NCI-H748 (cell line): ENCODE measurements around the gene ADGRF1.

Source experiments
- DNase-seq: peaks from one replicate; lab custom pipeline; 2025; ENCODE audit not compliant: unreplicated experiment; lab: John Stamatoyannopoulos, UW

Gene ADGRF1

GRCh38 chr6:46985943-46986342, 56.2 kb downstream of the ADGRF1 start:
- DNase-seq = no peak

- peak; percentile 54 for DNase-seq
Measured at GRCh38 chr6:46983007-46983411, 59.1 kb downstream of the ADGRF1 start.

GRCh38 chr6:46979206-46979605, 62.9 kb downstream of the ADGRF1 start:
- no peak for DNase-seq

- no peak for DNase-seq
Measured at GRCh38 chr6:46974786-46975185, 67.3 kb downstream of the ADGRF1 start.

GRCh38 chr6:46973029-46973428, 69.1 kb downstream of the ADGRF1 start:
- DNase-seq = no peak

GRCh38 chr6:46972531-46972930, 69.6 kb downstream of the ADGRF1 start:
- DNase-seq = no peak

GRCh38 chr6:46969206-46969605, 72.9 kb downstream of the ADGRF1 start:
- DNase-seq = no peak

- DNase-seq = no peak
Measured at GRCh38 chr6:46967826-46968349, 74.2 kb downstream of the ADGRF1 start.

GRCh38 chr6:46964716-46965519, 77.2 kb downstream of the ADGRF1 start:
- no peak for DNase-seq

- DNase-seq = no peak
Measured at GRCh38 chr6:46963626-46964025, 78.5 kb downstream of the ADGRF1 start.

- no peak for DNase-seq
Measured at GRCh38 chr6:46963039-46963438, 79.1 kb downstream of the ADGRF1 start.

- no peak for DNase-seq
Measured at GRCh38 chr6:46961711-46962110, 80.4 kb downstream of the ADGRF1 start.

- no peak for DNase-seq
Measured at GRCh38 chr6:46961232-46961631, 80.9 kb downstream of the ADGRF1 start.

GRCh38 chr6:46959419-46959818, 82.7 kb downstream of the ADGRF1 start:
- no peak for DNase-seq

- DNase-seq = no peak
Measured at GRCh38 chr6:46956409-46956808, 85.7 kb downstream of the ADGRF1 start.

GRCh38 chr6:46954837-46955451, 87.2 kb downstream of the ADGRF1 start:
- peak; percentile 39 for DNase-seq

- DNase-seq = no peak
Measured at GRCh38 chr6:46953921-46954320, 88.2 kb downstream of the ADGRF1 start.

GRCh38 chr6:46949632-46950280, 92.4 kb downstream of the ADGRF1 start:
- no peak for DNase-seq

- DNase-seq = no peak
Measured at GRCh38 chr6:46948699-46949098, 93.4 kb downstream of the ADGRF1 start.
